ENCODE data around the gene NDST3.
"Not testable (repeated sequence)": the region's sequence is repeated elsewhere in the genome, so short reads cannot be mapped to it uniquely, and the experiment has no call there.

Gene NDST3

DNA sequence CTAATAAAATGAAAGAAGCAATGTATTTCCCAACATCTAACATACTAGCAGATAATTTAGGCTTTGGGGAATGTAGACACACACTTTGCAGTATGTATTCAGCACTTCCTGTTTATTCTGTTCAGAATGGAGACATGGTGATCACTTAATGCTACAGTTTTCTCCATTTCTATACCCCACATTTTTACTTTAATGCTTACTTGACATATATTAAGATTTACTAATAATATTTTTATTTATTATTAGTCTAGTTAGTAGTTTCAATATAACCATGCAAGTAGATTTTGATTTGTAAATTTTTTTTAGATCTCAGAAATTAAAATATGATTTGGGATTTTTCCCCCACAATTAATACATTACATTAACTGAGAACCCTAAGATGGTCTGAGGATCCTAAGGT, 220.1 kb downstream of the NDST3 start:
- no peaks in the 10 kb centered on the region for H3K9me3 Mint-ChIP-seq
- no peak overlapping the region for H3K4me3 Mint-ChIP-seq
- no peaks in the 10 kb centered on the region for H3K4me1 Mint-ChIP-seq (ENCODE audit: low read depth)
- no peaks in the 10 kb centered on the region for H3K36me3 Mint-ChIP-seq (ENCODE audit: low read depth)
- no peak overlapping the region for H3K27ac Mint-ChIP-seq
- no peak for DNase-seq
- H3K27me3 Mint-ChIP-seq: no peaks in the 10 kb centered on the region

DNA sequence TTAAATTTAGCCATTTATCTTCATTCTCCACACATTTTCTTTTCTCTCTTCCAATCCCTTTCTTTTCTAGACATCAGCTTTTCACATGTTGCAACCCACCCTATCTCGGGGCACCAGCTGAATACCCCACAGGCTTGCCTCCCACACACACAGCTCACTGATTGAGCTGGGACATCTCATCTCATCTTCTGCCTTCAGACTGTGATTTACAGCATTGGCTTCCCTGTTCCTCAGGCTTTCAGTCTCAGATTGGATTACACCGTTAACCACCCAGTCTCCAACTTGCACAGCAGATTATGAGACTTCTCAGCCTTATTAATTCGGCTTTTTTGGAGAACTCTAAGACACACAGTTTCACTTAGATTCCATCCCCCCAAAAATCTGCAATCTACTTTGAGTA, 224.8 kb downstream of the NDST3 start:
- Mint-ChIP-seq H3K36me3 (ENCODE audit: low read depth) (no peaks in the 10 kb centered on the region), H3K9me3 (no peaks in the 10 kb centered on the region), H3K4me1 (ENCODE audit: low read depth) (no peaks in the 10 kb centered on the region), H3K27ac (no peak overlapping the region), H3K4me3 (no peak overlapping the region), H3K27me3 (peaks cover 1% of the 10 kb centered on the region)
- no peak for DNase-seq

DNA sequence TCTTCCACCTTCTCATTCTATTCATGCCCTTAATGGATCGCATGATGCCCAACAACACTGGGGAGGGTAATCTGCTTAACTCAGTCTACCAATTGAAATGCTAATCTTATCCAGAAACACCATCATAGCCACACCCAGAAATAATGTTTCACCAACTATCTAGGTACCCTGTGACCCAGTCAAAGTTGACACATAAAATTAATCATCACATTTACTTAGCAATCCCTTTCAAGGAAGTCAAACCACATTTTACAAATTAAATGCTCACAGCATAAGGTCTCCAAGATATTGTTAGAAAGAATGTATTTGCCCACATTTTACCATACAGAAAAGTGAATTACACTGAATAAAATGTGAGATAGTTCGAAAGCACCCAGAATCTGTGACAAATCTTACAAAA, 226.0 kb downstream of the NDST3 start:
- Mint-ChIP-seq H3K4me1 (ENCODE audit: low read depth) (peaks cover 4% of the 10 kb centered on the region), H3K4me3 (no peak overlapping the region), H3K9me3 (no peaks in the 10 kb centered on the region), H3K27me3 (peaks cover 9% of the 10 kb centered on the region), H3K27ac (no peak overlapping the region), H3K36me3 (ENCODE audit: low read depth) (no peaks in the 10 kb centered on the region)
- no peak for DNase-seq

- no peak for DNase-seq
- no peak overlapping the region for H3K27ac Mint-ChIP-seq
- H3K27me3 Mint-ChIP-seq: peaks cover 11% of the 10 kb centered on the region
- peaks cover 4% of the 10 kb centered on the region for H3K4me1 Mint-ChIP-seq (ENCODE audit: low read depth)
- H3K9me3 Mint-ChIP-seq: no peaks in the 10 kb centered on the region
- no peaks in the 10 kb centered on the region for H3K36me3 Mint-ChIP-seq (ENCODE audit: low read depth)
- no peak overlapping the region for H3K4me3 Mint-ChIP-seq
These were observed 229.8 kb downstream of the NDST3 start for GRCh38 chr4:118264096-118264495.

GRCh38 chr4:118265312-118266144, 231.2 kb downstream of the NDST3 start:
- Mint-ChIP-seq H3K27ac (no peak overlapping the region), H3K27me3 (peaks cover 13% of the 10 kb centered on the region), H3K36me3 (ENCODE audit: low read depth) (no peaks in the 10 kb centered on the region), H3K4me1 (ENCODE audit: low read depth) (peaks cover 5% of the 10 kb centered on the region), H3K9me3 (no peaks in the 10 kb centered on the region), H3K4me3 (peak overlapping the region; percentile 67)
- peak; percentile 72 for DNase-seq

- not testable (repeated sequence) for H3K4me1 Mint-ChIP-seq (ENCODE audit: low read depth); H3K27ac Mint-ChIP-seq; H3K9me3 Mint-ChIP-seq; H3K36me3 Mint-ChIP-seq (ENCODE audit: low read depth); DNase-seq
- Mint-ChIP-seq H3K4me3 (peak overlapping the region; percentile 49), H3K27me3 (peaks cover 14% of the 10 kb centered on the region)
These were observed 231.8 kb downstream of the NDST3 start for GRCh38 chr4:118266145-118266496.

DNA sequence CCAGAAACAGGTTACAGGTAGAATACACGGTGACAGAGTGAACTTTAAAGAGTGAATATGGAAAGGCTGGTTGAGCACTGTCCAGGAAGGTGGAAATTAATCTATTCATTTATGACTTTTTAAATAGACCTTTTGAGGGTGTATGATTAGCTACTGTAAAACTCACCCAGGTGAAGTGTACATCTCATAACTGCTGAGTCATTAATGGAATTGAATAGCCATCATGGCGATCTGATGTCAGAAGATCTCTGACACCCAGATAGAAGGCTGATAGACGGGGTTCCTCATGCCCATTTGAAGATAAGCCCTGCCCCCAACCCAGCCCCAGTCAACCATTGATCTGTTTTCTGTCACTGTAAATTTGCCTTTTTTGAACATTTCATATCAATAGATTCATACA, 234.5 kb downstream of the NDST3 start:
- no peak for DNase-seq
- peaks cover 14% of the 10 kb centered on the region for H3K27me3 Mint-ChIP-seq
- no peaks in the 10 kb centered on the region for H3K9me3 Mint-ChIP-seq
- H3K36me3 Mint-ChIP-seq (ENCODE audit: low read depth): no peaks in the 10 kb centered on the region
- no peak overlapping the region for H3K4me3 Mint-ChIP-seq
- H3K27ac Mint-ChIP-seq: no peak overlapping the region
- H3K4me1 Mint-ChIP-seq (ENCODE audit: low read depth): peaks cover 6% of the 10 kb centered on the region

- Mint-ChIP-seq H3K27ac (no peak overlapping the region), H3K4me3 (no peak overlapping the region), H3K27me3 (peaks cover 5% of the 10 kb centered on the region), H3K9me3 (no peaks in the 10 kb centered on the region), H3K36me3 (ENCODE audit: low read depth) (no peaks in the 10 kb centered on the region), H3K4me1 (ENCODE audit: low read depth) (peaks cover 2% of the 10 kb centered on the region)
- no peak for DNase-seq
These were observed 236.2 kb downstream of the NDST3 start for GRCh38 chr4:118270492-118270891.

- H3K4me1 Mint-ChIP-seq (ENCODE audit: low read depth): peaks cover 3% of the 10 kb centered on the region
- no peaks in the 10 kb centered on the region for H3K36me3 Mint-ChIP-seq (ENCODE audit: low read depth)
- no peaks in the 10 kb centered on the region for H3K9me3 Mint-ChIP-seq
- no peak overlapping the region for H3K27ac Mint-ChIP-seq
- peaks cover 4% of the 10 kb centered on the region for H3K27me3 Mint-ChIP-seq
- no peak overlapping the region for H3K4me3 Mint-ChIP-seq
- DNase-seq: no peak
These were observed 237.5 kb downstream of the NDST3 start for GRCh38 chr4:118271788-118272187.

GRCh38 chr4:118273642-118274041, 239.4 kb downstream of the NDST3 start:
- no peak overlapping the region for H3K27ac Mint-ChIP-seq
- no peaks in the 10 kb centered on the region for H3K9me3 Mint-ChIP-seq
- H3K4me1 Mint-ChIP-seq (ENCODE audit: low read depth): peaks cover 18% of the 10 kb centered on the region
- no peak for DNase-seq
- peaks cover 3% of the 10 kb centered on the region for H3K27me3 Mint-ChIP-seq
- H3K36me3 Mint-ChIP-seq (ENCODE audit: low read depth): peaks cover 7% of the 10 kb centered on the region
- H3K4me3 Mint-ChIP-seq: no peak overlapping the region

DNA sequence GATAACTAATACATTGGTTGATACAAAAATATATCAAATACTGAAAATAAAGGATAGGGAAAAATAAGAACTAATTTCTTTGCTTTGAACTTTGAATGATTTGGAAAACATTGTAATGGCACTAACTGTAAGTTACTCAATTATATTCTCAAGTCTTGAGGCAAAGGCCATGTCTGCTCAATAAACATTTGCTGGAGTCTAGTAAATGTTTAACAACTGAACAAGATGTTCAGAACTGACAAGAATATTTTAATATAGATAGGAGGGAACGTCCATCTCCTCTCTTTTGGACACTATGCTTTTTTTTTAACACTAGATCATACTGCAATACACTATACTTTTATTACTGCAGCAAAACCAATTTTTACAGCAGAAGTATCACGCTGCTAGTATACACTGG, 242.3 kb downstream of the NDST3 start:
- Mint-ChIP-seq H3K9me3 (no peaks in the 10 kb centered on the region), H3K4me3 (no peak overlapping the region), H3K4me1 (ENCODE audit: low read depth) (peaks cover 29% of the 10 kb centered on the region), H3K27me3 (no peaks in the 10 kb centered on the region), H3K27ac (no peak overlapping the region), H3K36me3 (ENCODE audit: low read depth) (peaks cover 37% of the 10 kb centered on the region)
- no peak for DNase-seq

- peak overlapping the region; percentile 93 for H3K4me3 Mint-ChIP-seq
- no peaks in the 10 kb centered on the region for H3K9me3 Mint-ChIP-seq
- peaks cover 43% of the 10 kb centered on the region for H3K36me3 Mint-ChIP-seq (ENCODE audit: low read depth)
- H3K4me1 Mint-ChIP-seq (ENCODE audit: low read depth): peaks cover 35% of the 10 kb centered on the region
- no peak for DNase-seq
- H3K27me3 Mint-ChIP-seq: no peaks in the 10 kb centered on the region
- peak overlapping the region; percentile 99 for H3K27ac Mint-ChIP-seq
These were observed 243.0 kb downstream of the NDST3 start for GRCh38 chr4:118277243-118277642.

- Mint-ChIP-seq H3K27me3 (no peaks in the 10 kb centered on the region), H3K27ac (peak overlapping the region; percentile 99), H3K9me3 (no peaks in the 10 kb centered on the region), H3K4me3 (peak overlapping the region; percentile 93), H3K36me3 (ENCODE audit: low read depth) (peaks cover 53% of the 10 kb centered on the region), H3K4me1 (ENCODE audit: low read depth) (peaks cover 42% of the 10 kb centered on the region)
- DNase-seq: peak; percentile 96
These were observed 244.4 kb downstream of the NDST3 start for GRCh38 chr4:118278473-118279274.

DNA sequence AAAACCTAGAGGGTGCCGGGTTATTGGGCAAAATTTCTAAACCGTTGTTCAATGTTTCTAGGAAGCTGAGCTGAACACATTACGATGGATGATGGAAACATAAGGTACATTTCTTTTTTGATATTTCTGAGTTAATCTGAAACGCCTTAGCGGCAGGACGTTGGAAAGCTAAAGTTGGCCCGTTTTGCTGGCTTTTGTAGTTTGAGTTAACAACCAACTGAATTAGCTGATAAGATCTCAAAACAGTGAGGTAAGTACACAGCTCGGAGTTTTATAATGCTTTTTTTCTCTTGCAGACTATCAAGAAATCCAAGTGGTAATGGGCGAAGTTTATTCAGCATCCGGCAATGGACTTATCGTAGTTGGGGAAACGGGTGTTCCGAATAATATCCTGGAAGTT, 245.0 kb downstream of the NDST3 start:
- Mint-ChIP-seq H3K27ac (peak overlapping the region; percentile 99), H3K4me3 (peak overlapping the region; percentile 93), H3K9me3 (no peaks in the 10 kb centered on the region), H3K36me3 (ENCODE audit: low read depth) (peaks cover 53% of the 10 kb centered on the region), H3K4me1 (ENCODE audit: low read depth) (peaks cover 42% of the 10 kb centered on the region), H3K27me3 (no peaks in the 10 kb centered on the region)
- DNase-seq: no peak

- Mint-ChIP-seq H3K4me3 (peak overlapping the region; percentile 93), H3K27ac (peak overlapping the region; percentile 99)
These were observed 245.7 kb downstream of the NDST3 start for GRCh38 chr4:118279920-118280432.

More at GRCh38 chr4:118279920-118280432, 245.7 kb downstream of the NDST3 start:
- Mint-ChIP-seq H3K27me3 (no peaks in the 10 kb centered on the region), H3K9me3 (no peaks in the 10 kb centered on the region), H3K4me1 (ENCODE audit: low read depth) (peaks cover 42% of the 10 kb centered on the region), H3K36me3 (ENCODE audit: low read depth) (peaks cover 53% of the 10 kb centered on the region)
- DNase-seq: no peak

Data from activated T-cell treated with anti-CD3 and anti-CD28 coated beads, Interleukin-2, amount 50 U/mL, for 24 hours (primary cell).